ENCODE measurements around the gene B4GAT1. TPM values are rescaled to one million over a fixed set of nuclear protein-coding genes. Genes with fewer than 3 reads are reported as not detected.

B4GAT1 gene
- total and polyA plus RNA-seq, 2 of the 13 experiments (the other 11 are each of a cell fraction or from before 2014, with no cell fraction given): 40.4 to 109 TPM

GRCh38 chr11:66311965-66312548 is 35.4 kb downstream of the B4GAT1 start (continued):
- TF ChIP-seq IRF9 (CRISPR knock-in tag; IDR thresholded peaks at IDR 0.05; ENCODE audit: borderline replicate concordance) (0 out of 2 replicates have a peak, but pooled peaks have one; percentile 85), ELF1 (CRISPR knock-in tag; IDR thresholded peaks at IDR 0.05) (no peak), NR2F6 (IDR thresholded peaks at IDR 0.05) (no peak; the same call in 1 of the 2 replicates), NR2F6 (CRISPR knock-in tag; IDR thresholded peaks at IDR 0.05) (peak; percentile 39; the same call in 1 of the 2 replicates), ZKSCAN1 (IDR thresholded peaks at IDR 0.05; ENCODE audit: low read length) (peak; percentile 27; the same call in 1 of the 2 replicates), CEBPB (IDR thresholded peaks at IDR 0.05; ENCODE audit: borderline replicate concordance, low read depth, low read length) (no peak), MATR3 (CRISPR knock-in tag; IDR thresholded peaks at IDR 0.05) (no peak), CREBL2 (CRISPR knock-in tag; IDR thresholded peaks at IDR 0.05; ENCODE audit: borderline replicate concordance) (no peak), HINFP (CRISPR knock-in tag; IDR thresholded peaks at IDR 0.05; ENCODE audit: low read depth) (peak; percentile 45; the same call in 1 of the 2 replicates), NKX3-1 (CRISPR knock-in tag; IDR thresholded peaks at IDR 0.05) (peak; percentile 64; the same call in 1 of the 2 replicates), ZNF781 (CRISPR knock-in tag; IDR thresholded peaks at IDR 0.05; ENCODE audit: borderline replicate concordance, not compliant biosample characterization) (no peak), HMGXB3 (CRISPR knock-in tag; IDR thresholded peaks at IDR 0.05; ENCODE audit: borderline replicate concordance) (no peak), PATZ1 (CRISPR knock-in tag; IDR thresholded peaks at IDR 0.05) (peak; percentile 70; the same call in 1 of the 2 replicates), PRMT3 (CRISPR knock-in tag; IDR thresholded peaks at IDR 0.05; ENCODE audit: borderline replicate concordance, low read depth) (no peak; the same call in 1 of the 2 replicates), MNT (IDR thresholded peaks at IDR 0.05) (no peak), ZNF501 (CRISPR knock-in tag; IDR thresholded peaks at IDR 0.05) (peak; percentile 97), ZBTB37 (CRISPR knock-in tag; IDR thresholded peaks at IDR 0.05) (no peak)
